Measurements from ENCODE around the gene SHTN1.

The SHTN1 gene

DNA sequence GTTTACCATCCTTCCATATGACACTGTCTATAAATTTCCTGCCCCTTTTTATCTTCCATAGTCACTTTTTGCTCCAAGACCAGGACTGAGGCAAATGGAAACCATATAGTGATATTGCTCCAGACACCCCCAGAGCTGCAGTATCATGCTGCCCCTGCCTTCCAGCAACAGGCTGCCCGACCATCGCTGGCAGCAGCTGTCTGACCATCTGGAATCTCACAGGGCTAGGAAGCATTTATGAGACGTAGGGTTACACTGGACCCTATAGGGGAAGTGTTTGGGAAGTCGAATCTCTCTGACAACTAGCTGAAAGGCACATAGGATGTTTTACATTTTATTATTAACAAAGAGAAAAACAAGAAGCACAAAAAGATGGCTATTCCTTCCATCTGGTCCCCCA, 136.3 kb downstream of the SHTN1 start:
- DNase-seq (ENCODE audit: low spot score): no peak

- no peak for DNase-seq (ENCODE audit: low spot score)
Observed at GRCh38 chr10:116868198-116868676, 136.8 kb downstream of the SHTN1 start.

DNA sequence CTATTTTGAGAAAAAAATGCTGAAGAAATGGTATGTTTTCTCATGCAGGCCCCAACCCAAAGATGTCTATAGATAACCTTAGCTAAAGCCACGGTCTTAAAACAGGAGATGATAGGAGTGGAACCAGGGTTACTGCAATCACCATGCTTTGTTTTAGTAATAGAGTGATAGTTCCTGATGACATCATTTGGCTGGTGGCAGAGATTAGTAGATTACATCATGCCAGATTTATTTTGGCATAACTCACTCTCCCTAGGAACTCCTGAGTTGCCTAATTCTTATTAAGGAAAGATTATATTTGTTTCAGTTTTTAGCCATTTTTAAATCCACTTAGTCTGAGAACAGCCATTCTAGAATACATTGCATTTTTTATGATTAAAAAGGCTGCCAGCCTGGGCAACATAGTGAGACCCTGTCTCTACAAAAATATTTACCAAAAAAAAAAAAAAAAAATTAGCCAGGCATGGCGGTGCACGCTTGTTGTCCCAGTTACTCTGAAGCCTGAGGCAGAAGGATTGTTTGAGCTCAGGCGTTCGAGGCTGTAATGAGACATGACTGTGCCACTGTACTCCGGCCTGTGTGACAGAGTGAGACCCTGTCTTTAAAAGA, 137.9 kb downstream of the SHTN1 start:
- DNase-seq (ENCODE audit: low spot score): no peak

DNA sequence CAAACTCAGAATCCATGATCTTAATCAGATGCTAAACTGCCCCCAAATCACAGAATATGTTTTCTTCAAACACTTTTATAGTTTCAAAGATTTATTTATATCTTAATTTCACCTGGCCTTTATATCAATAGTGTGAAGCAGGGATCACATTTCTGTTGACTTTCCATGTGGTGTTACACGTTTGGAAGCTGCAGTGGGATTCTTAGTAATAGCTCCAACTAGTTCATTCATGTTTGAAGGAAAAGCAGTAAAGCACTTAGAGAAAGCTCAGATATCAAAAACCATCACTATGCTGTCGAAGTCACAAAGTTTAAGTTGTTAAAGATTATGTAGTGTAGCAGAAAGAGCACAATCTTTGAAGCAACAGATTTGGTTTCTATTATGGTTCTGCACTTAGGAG, 138.9 kb downstream of the SHTN1 start:
- DNase-seq (ENCODE audit: low spot score): no peak

GRCh38 chr10:116864436-116864835, 140.6 kb downstream of the SHTN1 start:
- no peak for DNase-seq (ENCODE audit: low spot score)

DNA sequence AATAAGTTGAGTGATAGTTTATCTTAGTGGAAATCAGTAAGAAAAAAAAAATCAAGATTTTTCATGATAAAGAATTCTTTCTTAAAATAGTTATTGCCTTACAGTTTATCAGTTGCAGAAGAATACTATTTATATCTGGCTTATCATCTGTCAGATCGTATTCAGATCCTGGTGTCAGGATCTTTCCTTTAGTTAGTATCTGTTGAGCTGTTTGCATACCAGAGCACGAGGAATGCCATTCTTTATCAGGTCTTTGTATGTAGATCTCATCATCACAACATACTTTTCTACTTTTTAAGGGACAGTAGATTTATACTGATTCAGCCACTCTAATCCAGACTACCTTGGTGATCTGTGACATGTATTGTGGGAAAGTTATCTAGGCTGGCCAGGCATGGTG, 143.2 kb downstream of the SHTN1 start:
- DNase-seq (ENCODE audit: low spot score): no peak

DNA sequence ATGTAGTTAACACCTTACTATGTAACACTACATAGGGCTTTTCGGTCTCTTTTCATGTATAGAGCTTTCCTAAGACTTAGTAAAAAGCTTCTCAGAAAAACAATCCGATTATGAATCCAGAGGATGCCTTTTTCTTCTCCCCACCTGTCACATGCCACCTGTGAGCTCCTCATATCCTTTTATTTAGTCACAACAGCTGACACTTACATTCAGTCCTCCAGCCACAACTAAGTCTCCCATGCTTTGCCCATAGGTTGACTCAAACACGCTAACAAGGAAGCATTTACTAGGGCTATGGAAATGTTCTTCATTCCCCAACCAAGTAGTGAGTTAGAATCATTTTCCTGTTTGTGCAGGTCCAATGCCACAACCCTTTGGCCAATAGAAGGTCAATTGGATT, 147.8 kb downstream of the SHTN1 start:
- DNase-seq (ENCODE audit: low spot score): no peak

- DNase-seq (ENCODE audit: low spot score): no peak
Observed at GRCh38 chr10:116853701-116854100, 151.3 kb downstream of the SHTN1 start.

DNA sequence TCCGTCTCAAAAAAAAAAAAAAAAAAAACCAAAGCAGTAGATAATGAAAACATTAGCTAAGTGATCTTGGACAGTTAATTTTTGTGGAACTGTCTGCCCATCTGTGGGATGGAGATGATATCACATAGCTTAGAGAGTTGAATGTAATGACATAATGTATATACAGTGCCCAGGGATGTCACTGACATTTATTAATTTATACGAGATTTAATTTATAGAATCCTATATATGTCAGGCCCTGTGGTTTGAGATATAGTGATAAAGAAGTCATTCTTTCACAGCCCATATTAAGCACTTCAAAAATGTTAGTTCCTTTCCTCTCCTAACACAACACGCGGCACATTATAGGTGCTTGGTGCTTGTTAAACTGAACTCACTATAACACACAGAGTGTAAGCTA, 151.7 kb downstream of the SHTN1 start:
- DNase-seq (ENCODE audit: low spot score): no peak

DNA sequence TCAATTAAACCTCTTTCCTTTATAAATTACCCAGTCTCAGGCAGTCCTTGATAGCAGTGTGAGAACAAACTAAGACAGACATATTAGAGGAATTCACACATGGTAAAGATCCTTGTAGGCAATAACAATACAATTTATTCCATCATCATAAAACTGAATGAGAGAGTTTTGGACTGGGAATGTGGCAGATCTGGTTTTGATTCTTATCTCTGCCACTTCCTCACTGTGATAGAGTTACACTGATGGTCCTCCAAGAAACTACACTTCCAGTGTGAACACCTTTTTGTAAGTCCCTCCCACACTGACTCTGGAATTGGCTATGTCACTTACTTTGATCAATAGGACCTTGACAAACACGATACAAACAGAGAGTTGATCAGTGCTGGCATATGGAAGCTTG, 152.7 kb downstream of the SHTN1 start:
- no peak for DNase-seq (ENCODE audit: low spot score)

GRCh38 chr10:116850058-116850611, 154.9 kb downstream of the SHTN1 start:
- DNase-seq (ENCODE audit: low spot score): no peak

- peak; percentile 84 for DNase-seq (ENCODE audit: low spot score)
Observed at GRCh38 chr10:116849248-116850057, 155.5 kb downstream of the SHTN1 start, which contains the start of gene ENO4. Gene ENO4 (plus strand): TSS chr10:116849499. CDS start chr10:116849567, 68 bp downstream.

DNA sequence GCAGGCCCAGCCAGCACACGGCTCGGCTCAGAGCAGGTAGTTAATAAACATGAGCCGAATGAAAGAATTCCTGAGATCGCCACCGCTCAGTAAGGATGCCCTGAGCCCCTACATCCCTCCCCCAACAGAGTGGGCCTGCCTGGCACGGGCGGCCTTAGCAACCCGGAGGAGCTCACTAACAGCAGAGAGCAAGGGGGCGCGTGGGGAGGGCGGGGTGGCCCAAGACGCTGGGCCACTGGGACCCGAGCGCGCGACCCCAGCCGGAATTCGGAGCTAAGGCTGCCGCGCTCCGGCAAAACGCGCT, 156.1 kb downstream of the SHTN1 start:
- no peak for DNase-seq (ENCODE audit: low spot score)

DNA sequence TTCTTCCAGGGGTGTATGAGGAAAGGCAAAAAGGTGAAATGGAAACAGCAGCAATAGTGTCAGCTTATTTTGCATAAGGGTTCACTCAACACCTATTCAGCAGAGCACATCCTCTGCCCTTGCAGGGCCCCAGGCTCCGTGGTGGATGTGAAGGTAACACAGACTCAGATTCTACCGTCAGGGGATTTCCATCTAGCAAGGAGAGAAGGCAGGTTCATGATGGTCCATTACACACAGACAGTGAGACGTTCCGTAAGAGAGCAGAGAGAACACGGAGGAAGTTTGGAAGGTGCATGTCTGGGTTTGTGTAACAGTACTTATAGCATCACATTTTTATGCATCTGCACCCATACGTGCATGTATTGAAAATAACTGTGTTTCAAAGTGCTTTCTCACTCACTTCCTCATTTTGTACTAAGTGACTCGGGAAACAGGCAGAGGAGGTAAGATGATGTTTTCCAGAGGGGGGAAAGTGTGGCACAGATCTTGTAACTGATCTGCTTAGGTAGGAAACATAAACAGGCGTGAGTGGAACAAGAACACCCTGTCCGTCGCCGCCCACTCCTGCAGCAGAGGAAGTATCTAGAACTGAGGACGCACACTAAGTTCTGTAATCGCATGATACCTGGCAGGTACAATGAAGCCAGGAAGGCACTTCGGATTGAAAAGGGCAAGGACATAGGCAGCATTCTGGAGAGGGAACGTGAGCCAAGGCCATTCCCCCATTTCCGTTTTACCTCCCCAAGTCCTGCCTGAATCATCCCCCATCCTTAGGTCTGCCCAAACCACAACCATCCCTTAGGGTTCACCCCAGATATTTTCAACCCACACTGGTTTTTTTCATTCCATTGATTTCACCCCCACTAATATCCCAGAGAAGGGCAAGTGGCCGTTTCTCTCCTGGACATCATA, 156.7 kb downstream of the SHTN1 start:
- DNase-seq (ENCODE audit: low spot score): no peak

DNA sequence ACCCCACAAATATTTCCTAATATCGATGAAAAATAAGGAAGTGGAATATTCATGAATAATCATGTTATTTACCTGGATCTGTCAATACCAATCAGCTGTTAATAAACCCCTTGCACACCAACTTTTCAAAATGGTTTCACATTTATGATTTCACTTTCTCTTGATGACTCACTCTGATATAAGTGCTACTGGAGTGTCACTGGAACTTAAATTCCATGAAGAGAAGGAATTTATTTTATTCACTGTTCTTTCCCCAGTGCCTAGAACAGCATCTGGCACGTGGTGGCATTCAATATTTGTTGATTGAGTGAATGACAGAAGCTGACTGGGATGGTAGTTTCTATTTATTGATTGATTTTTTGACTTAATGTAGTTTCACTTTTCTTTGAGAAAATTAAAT, 159.2 kb downstream of the SHTN1 start:
- no peak for DNase-seq (ENCODE audit: low spot score)

DNA sequence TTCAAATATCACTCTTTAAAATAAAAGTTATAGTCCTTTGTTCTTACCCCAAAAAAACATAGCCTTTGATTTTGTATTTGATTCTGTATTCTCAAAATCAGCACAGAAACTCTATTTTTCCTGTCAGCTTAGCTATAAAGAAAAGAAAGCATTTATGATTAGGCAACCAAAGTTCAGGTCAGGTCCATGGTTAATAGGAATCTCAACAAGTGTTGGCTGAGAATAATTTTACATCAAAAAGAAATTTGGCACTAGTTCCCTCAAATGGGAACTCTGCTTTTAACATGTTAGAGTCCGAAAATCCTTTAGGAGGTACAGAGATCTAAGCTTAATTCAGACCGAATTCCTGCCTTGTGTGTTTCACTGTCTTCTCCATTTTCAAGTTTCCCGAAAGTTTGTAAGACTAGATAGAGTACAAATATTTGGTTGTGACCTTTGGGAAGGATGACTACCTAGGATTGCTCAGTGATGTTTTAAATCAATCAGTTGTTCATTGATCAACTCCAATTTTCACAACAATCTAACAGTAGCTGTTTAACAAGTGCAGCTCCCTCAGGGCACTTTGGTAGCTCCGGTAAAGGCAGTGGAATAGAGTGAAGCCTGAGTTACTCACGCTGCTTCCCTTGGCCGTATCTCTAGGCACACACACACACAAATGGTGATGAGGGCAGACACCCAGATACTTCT, 164.5 kb downstream of the SHTN1 start:
- DNase-seq (ENCODE audit: low spot score): no peak

DNA sequence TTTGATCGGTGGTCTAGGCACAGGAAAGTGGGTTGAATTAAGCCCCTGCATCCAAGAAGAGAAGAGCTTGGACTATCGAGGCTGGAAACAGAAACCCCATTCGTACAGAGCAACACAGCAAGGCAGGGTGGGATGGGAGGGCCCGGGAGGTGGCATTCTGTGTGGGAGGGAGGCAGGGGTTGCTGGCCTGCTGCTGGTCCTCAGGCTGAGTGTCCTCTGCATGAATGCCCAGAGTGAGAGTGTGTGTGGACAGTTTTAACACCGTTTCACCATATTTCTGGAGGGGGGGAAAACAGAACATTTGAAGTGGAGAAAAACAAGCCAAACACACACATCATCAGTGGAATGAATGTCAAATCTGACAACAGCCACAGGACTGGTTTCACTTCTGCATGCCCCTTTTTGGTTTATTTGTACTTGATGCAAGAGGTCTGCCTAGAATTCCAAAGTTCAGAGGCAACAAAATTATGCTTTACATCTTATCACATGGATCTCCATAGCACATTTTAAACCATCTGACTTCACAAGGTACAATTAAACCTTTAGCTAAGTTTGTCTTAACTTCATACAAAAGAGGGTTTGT, 166.8 kb downstream of the SHTN1 start:
- no peak for DNase-seq (ENCODE audit: low spot score)

- no peak for DNase-seq (ENCODE audit: low spot score)
Observed at GRCh38 chr10:116836902-116837523, 168.0 kb downstream of the SHTN1 start.

- DNase-seq (ENCODE audit: low spot score): no peak
Observed at GRCh38 chr10:116836083-116836482, 168.9 kb downstream of the SHTN1 start.

DNA sequence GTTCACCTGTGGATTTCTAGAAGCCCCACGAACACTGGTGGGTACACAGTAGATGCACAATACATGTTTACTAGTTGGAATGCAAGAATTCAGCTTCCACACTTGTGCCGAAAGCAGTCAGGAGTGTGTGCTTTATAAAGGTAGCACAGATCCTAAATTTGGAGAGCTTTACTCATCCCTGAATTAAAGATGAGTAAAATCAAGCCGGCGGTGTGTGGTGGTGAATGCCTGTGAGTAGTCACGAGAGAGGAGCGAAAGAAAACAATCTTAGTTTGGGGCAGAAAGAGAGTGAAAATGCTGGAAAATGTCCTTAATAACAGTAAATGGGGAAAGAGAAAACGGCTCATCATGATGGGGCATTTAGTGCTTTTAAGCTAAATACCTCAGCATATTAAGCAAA, 169.3 kb downstream of the SHTN1 start:
- DNase-seq (ENCODE audit: low spot score): no peak

All from putamen (tissue), 1 donor.